Tibial nerve (tissue), 3 donors: Measurements from ENCODE around the gene ARID4B.

Source experiments
- CTCF ChIP-seq, 5 experiments: fragments of 200-600 bp in 3 of 5; fragments of 450-650 bp in 2 of 5; sonication (generic) in 3 of 5; IDR thresholded peaks; one replicate each; pipeline ENCODE4 v1.5.1; 2016 to 2019; ENCODE audit warnings: antibody characterized with exemption in 5 of 5, mild to moderate bottlenecking in 3 of 5, moderate library complexity in 2 of 5
- POLR2A ChIP-seq, 2 donors: fragments of 450-650 bp; IDR thresholded peaks; one replicate each; pipeline ENCODE4 v1.6.1; 2017; ENCODE audit warnings: antibody characterized with exemption in 2 of 2, mild to moderate bottlenecking in 2 of 2, moderate library complexity in 2 of 2

GRCh38 chr1:235292790-235293189 is 35.2 kb downstream of the ARID4B start:
- TF ChIP-seq CTCF (IDR thresholded peaks at IDR 0.05) (no peak), POLR2A (IDR thresholded peaks at IDR 0.05) (no peak)
